ENCODE data around the gene WDTC1. TPM values are rescaled to one million over a fixed set of nuclear protein-coding genes. Genes with fewer than 3 reads are reported as not detected.
"Not testable (repeated sequence)": the region's sequence is repeated elsewhere in the genome, so short reads cannot be mapped to it uniquely, and the experiment has no call there.

WDTC1 gene
- total RNA-seq (2021) (37.1 and 39.2 TPM in 2 replicates), Bru-seq, nascent RNA (percentile 49 among the genes with signal in this experiment), BruChase-seq, experiment 1, labeled RNA remaining after a 2-hour chase (percentile 51 among the genes with signal in this experiment), BruChase-seq, experiment 2, labeled RNA remaining after a 6-hour chase (percentile 55 among the genes with signal in this experiment)
- long read RNA-seq, full-length matches to known transcripts = 6 of 18 reads
- long read RNA-seq, partial matches to known transcripts = 2 of 18 reads
- long read RNA-seq, other reads (novel, unspliced or antisense) = 10 of 18 reads

GRCh38 chr1:27234049-27234882, at the start of gene WDTC1:
WDTC1 (plus strand) TSS chr1:27234632; CDS start chr1:27261055, 26,423 bp downstream.
- Histone ChIP-seq H3K27me3 (ENCODE audit: insufficient read depth, low read depth) (no peaks in the 10 kb centered on the region), H3K9me3 (ENCODE audit: insufficient read depth, low read depth) (no peaks in the 10 kb centered on the region), H3K79me2 (ENCODE audit: low read depth) (peaks cover 9% of the 10 kb centered on the region; the same call in 1 of the 2 replicates), H3K9me2 (ENCODE audit: insufficient read depth) (no peaks in the 10 kb centered on the region), H3K4me2 (peak within 1 kb of the TSS; percentile 87), H3K36me3 (ENCODE audit: low read depth) (no peaks in the 10 kb centered on the region), H2AFZ (peak within 1 kb of the TSS; percentile 82), H4K20me1 (ENCODE audit: insufficient read depth) (no peaks in the 10 kb centered on the region), H3F3A (ENCODE audit: insufficient read depth, low read depth) (0 out of 2 replicates have a peak, but pooled peaks cover 3% of the 10 kb centered on the region), H3K4me1 (replicated peaks; ENCODE audit: insufficient read depth) (peaks cover 9% of the 10 kb centered on the region; the same call in 1 of the 2 replicates), H3K27ac (no peak within 1 kb of the TSS), H3K4me3 (peak within 1 kb of the TSS; percentile 58)
- DNase-seq = peak; percentile 80 to 97
- ChIA-PET CTCF (interaction anchor here (0.7 kb wide), 2 partner anchors 233 to 802 kb away, joined by 3 read pairs; partner anchors contain the start of gene DHDDS), POLR2A (ENCODE audit: unreplicated experiment) (no interaction called here)
- intact Hi-C loops (cut with micrococcal nuclease; ENCODE audit: unreplicated experiment) = no loop called here
- TF ChIP-seq, protein P1, sequence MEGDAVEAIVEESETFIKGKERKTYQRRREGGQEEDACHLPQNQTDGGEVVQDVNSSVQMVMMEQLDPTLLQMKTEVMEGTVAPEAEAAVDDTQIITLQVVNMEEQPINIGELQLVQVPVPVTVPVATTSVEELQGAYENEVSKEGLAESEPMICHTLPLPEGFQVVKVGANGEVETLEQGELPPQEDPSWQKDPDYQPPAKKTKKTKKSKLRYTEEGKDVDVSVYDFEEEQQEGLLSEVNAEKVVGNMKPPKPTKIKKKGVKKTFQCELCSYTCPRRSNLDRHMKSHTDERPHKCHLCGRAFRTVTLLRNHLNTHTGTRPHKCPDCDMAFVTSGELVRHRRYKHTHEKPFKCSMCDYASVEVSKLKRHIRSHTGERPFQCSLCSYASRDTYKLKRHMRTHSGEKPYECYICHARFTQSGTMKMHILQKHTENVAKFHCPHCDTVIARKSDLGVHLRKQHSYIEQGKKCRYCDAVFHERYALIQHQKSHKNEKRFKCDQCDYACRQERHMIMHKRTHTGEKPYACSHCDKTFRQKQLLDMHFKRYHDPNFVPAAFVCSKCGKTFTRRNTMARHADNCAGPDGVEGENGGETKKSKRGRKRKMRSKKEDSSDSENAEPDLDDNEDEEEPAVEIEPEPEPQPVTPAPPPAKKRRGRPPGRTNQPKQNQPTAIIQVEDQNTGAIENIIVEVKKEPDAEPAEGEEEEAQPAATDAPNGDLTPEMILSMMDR (conservative IDR thresholded peaks at IDR 0.05) = no peak
- TF ChIP-seq EZH2 (IDR thresholded peaks at IDR 0.05; ENCODE audit: low read depth) = no peak
- no TSS peak for BruUV-seq (replicated peaks)

GRCh38 chr1:27184665-27185064, 49.8 kb upstream of the WDTC1 start:
- H3K4me3 ChIP-seq; H4K20me1 ChIP-seq (ENCODE audit: insufficient read depth); H2AFZ ChIP-seq; intact Hi-C loops (cut with micrococcal nuclease; ENCODE audit: unreplicated experiment); BruUV-seq (replicated peaks); H3F3A ChIP-seq (ENCODE audit: insufficient read depth, low read depth); DNase-seq; H3K4me2 ChIP-seq; H3K9me3 ChIP-seq (ENCODE audit: insufficient read depth, low read depth); CTCF ChIA-PET; H3K27me3 ChIP-seq (ENCODE audit: insufficient read depth, low read depth); POLR2A ChIA-PET (ENCODE audit: unreplicated experiment); H3K9me2 ChIP-seq (ENCODE audit: insufficient read depth); H3K79me2 ChIP-seq (ENCODE audit: low read depth); H3K4me1 ChIP-seq (replicated peaks; ENCODE audit: insufficient read depth); H3K27ac ChIP-seq; H3K36me3 ChIP-seq (ENCODE audit: low read depth): not testable (repeated sequence)

- intact Hi-C loops (cut with micrococcal nuclease; ENCODE audit: unreplicated experiment) = loop anchor here (1.0 kb wide), 2 partner anchors 26 to 37 kb away; partner anchors contain the start of gene SLC9A1
- no peak overlapping the region for H3K4me3 ChIP-seq
- H3K36me3 ChIP-seq (ENCODE audit: low read depth) = no peaks in the 10 kb centered on the region
- H3K9me2 ChIP-seq (ENCODE audit: insufficient read depth) = no peaks in the 10 kb centered on the region
- ChIA-PET CTCF (interaction anchor here (0.6 kb wide), 1 partner anchor 29 kb away, joined by 7 read pairs; no protein-coding TSS in a partner anchor), POLR2A (ENCODE audit: unreplicated experiment) (interaction anchor here (0.5 to 0.6 kb wide), 2 partner anchors 48 to 51 kb away, joined by 3 to 6 read pairs; no protein-coding TSS in a partner anchor)
- BruUV-seq (replicated peaks) = no TSS peak
- H3K4me2 ChIP-seq = peak overlapping the region; percentile 54
- H3K27me3 ChIP-seq (ENCODE audit: insufficient read depth, low read depth) = no peaks in the 10 kb centered on the region
- no peaks in the 10 kb centered on the region for H3K79me2 ChIP-seq (ENCODE audit: low read depth)
- H3K9me3 ChIP-seq (ENCODE audit: insufficient read depth, low read depth) = no peaks in the 10 kb centered on the region
- peak; percentile 44 to 78 for DNase-seq
- peaks cover 3% of the 10 kb centered on the region; the same call in 1 of the 2 replicates for H3F3A ChIP-seq (ENCODE audit: insufficient read depth, low read depth)
- H2AFZ ChIP-seq = peak overlapping the region; percentile 71
- no peak for TF ChIP-seq EZH2 (IDR thresholded peaks at IDR 0.05; ENCODE audit: low read depth)
- TF ChIP-seq, protein P1 (conservative IDR thresholded peaks at IDR 0.05) = no peak
- peaks cover 21% of the 10 kb centered on the region for H3K4me1 ChIP-seq (replicated peaks; ENCODE audit: insufficient read depth)
- peak overlapping the region; percentile 94 for H3K27ac ChIP-seq
- no peaks in the 10 kb centered on the region for H4K20me1 ChIP-seq (ENCODE audit: insufficient read depth)
Observed at GRCh38 chr1:27192039-27192529, 42.3 kb upstream of the WDTC1 start.
